ENCODE results near the gene TOMM70.
A peak's percentile ranks its signal among the peaks of the same experiment; 100 is the strongest.

Gene TOMM70

DNA sequence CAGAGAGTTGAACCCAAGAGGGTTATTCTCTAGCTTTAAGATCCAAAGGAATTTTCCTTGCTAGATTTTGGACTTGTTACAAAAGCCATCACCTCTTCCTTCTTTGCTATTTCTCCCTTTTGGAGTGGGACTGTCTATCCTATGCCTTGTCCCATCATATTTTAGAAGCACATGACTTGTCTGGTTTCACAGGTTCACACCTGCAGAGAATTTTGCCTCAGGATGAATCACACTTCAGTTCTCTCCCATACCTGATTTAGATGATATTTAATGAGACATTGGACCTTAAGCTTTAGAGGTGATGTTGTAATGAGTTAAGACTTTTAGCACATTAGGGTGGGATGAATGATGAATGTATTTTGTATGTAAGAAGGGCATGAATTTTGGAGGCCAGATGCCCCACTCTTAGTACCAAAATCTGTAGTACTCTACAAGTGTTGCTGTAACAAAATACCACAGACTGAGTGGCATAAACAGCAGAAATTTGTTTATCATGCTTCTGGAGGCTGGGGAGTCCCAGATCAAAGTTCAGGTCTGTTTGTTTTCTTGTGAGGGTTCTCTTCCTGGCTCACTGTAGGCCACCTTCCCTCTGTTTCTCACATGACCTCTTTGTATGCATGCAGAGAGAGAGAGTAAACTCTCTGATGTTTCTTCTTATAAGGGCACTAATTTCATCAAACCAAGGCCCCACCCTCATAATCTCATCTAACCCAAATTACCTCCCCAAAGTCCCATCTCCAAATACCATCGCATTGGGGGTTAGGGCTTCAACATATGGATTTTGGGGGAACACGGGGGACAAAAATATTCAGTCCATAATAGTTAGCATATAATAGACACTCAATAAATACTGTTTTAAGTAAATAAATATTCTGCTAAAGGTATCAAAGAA is 10.4 kb upstream of the TOMM70 start:
- DNase-seq = no peak

GRCh38 chr3:100407977-100408532 is 7.2 kb upstream of the TOMM70 start:
- DNase-seq = no peak

DNA sequence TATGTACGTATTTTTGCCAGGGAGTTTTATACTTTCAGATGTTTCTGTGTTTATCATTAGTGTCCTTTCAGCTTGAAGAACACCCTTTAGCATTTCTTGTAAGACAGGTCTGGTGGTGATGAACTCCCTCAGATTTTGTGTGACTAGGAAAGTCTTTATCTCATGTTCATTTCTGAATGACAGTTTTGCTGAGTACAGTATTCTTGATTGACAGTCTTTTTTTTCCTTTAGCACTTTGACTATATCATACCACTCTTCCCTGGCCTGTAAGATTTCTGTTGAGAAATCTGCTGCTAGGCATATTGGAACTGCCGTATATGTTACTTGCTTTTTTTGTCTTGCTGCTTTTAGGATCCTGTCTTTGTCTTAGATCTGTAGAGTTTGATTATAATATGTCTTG is 6.3 kb upstream of the TOMM70 start:
- DNase-seq = no peak

- DNase-seq = no peak
Measured at GRCh38 chr3:100404250-100404548, 3.3 kb upstream of the TOMM70 start.

- DNase-seq = no peak
Measured at GRCh38 chr3:100403362-100404249, 2.7 kb upstream of the TOMM70 start.

DNA sequence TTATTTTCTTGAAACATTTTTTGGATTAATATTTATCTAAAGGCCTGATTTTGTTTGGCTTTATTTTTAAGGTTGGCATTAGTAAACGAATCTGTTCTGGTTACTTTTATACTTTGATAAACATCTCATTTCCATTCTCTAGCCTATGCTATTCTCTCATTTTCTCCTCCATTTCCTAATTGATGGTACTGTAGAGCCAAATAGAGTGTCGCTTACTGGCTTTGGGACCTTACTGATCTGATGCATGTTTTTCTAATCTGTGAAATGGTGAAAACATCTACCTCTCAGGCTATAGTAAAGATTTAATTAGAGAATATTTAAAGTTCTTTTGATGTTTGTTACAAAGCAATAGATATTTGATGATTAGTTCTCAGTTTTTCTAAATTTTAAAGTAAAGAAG is 2.0 kb upstream of the TOMM70 start:
- DNase-seq = no peak

DNA sequence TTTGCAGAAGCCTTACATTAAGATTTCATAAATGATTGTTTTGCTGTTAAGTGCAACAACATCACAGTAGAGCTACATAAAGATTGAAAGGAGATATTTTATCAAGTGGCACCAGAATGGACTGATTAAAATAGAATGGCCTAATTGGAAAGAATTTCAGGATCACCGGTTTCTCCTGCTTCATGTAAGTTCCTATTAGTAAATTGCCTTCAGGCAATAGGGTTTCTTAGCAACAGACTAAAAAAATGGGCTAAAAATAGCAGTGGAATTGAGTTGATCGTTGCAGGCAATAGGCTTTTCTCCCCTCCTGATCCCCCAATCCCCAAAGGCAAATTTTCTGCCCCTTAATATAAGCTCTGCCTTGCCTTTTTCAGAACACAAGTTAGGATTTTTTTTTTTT is 1.4 kb upstream of the TOMM70 start:
- DNase-seq = peak; percentile 70

GRCh38 chr3:100401674-100402041 is 769 bp upstream of the TOMM70 start:
- DNase-seq = peak; percentile 74

- no peak for DNase-seq
Measured at GRCh38 chr3:100400419-100400779, 490 bp downstream of the TOMM70 start.

DNA sequence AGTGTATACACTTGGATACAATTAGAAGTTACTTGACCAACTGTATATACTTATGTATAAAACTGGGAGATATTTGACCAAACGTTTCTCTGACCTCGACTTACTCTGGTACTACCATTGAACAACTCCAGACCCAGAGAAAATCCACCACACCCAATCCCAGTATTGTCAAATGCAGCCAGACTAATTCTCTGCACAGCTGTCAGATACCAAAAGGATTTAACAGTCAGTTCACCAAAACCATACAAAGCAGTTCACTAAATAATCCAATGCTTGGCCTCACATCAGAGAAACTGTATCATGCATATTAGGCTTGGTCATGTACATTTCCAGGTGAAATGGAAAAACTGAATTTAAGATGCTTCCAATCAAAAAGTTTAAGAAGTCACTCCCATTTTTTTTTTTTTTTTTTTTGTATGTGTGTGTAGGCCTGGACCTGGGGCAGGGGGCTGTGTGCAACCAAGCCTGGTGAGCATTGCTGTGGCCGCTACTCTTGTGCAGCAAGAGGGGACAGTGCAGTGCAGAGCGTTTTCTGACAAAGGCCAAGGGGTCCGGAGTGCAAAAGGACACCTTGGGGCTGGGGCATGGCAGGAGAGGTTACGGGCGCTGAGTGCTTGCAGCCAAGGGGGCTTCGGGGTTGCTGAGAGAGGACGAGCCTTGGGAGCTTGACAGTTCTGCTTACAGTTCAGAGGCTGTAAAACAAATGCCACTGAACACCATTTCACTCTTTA is 1.4 kb downstream of the TOMM70 start:
- DNase-seq = no peak

DNA sequence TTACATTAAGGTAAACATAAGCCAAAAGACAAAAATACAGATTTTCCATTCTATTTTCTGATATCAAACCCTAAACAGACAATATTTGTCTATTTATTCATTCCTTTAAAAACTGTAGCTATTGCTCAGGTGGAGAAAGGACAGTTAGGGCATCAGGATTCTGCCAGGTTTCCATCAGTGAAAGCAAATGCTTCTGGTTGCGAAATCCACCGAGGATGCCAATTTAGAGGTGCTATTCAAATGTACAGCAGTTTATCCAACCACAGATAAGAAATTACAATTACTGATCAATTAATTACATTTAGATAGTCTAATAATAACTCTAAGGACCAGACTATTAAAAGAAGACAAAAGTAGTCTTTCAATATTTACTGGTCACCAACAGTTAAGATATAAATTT is 3.9 kb downstream of the TOMM70 start:
- DNase-seq = no peak

DNA sequence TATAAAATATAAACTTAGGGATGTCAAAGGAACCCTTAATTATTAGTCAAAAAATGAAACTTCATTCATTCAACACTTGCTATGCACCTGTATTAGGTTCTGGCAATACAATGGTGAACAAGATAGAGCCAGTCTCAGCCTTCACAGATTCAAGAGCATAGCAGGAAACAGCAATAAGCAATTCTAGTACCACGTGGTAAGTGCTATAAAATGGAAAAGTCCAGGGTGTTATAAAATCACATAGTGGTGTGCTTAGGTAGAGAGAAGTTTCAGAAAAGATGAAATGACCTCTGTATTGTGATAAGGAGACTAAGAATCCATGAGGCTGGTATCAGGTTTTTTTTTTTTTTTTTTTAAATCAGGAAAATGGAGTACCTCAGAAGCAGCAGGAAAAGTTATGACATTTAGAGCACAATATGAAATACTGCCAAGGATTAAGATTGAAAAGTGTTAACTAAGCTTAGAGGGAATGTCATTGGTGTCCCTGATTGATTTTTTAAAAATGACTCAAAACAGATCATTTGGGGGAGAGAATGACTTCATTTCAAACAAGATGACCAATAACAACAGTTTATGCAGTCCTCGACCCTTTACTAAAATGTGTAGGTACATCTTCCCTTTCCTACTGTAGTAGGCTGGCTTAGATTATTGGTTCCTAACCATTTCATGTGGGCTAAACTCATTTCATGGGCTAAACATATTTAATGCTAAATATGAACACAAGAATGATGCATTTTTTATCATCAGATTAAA is 5.0 kb downstream of the TOMM70 start:
- no peak for DNase-seq

GRCh38 chr3:100389025-100389424 is 11.9 kb downstream of the TOMM70 start:
- no peak for DNase-seq

- no peak for DNase-seq
Measured at GRCh38 chr3:100386437-100387074, 14.3 kb downstream of the TOMM70 start.

DNA sequence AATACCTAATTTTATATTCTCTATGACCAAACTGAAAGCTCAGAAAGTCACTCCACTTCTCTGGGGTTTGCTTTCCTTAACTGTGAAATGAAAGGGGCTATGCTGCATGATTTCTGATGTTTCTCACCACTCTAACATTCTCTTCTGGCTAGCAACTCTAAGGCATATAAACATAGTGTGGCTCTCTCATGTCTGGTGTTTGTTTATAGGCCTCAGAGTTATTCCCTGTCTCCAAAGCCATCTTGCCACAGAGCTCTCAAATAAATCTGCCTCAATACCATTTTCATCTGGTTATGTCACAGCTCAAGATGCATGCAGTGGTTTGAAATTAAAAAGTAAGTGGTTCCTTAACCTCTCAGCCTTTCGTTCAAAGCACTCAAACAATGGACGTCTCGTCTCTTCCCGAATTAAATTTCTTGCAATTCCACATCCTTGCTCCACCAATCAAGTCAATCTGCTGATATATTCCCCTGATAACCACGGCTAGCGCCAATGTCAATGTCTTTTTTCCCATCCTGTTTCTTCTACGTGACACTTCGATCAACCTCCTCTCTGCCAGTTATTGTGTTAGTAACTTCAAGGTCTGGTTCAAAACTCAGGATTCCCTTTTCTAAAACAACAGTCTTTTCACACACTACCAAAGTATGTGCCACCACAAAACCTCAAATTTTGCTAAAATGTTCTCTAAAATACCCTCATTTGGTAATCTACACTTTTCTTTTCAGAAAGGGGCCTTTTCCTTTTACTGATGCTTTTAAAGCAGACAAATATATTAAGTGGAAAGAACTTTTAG is 16.0 kb downstream of the TOMM70 start:
- DNase-seq = no peak

DNA sequence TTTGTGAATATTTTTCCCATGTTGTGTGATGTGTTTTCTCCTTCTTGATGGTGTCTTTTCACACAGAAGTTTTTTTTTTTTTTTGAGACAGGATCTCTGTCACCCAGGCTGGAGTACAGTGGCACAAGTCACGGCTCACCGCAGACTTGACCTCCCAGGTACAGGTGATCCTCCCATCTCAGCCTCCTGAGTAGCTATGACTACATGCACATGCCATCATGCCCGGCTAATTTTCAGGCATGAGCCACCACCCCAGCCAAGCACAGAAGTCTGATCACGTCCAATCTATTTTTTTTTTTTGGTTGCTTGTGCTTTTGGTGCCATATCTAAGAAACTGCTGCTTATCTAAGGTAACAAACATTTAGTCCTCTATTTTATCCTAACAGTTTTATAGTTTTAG is 24.6 kb downstream of the TOMM70 start:
- no peak for DNase-seq

GRCh38 chr3:100374521-100374920 is 26.4 kb downstream of the TOMM70 start:
- no peak for DNase-seq

- no peak for DNase-seq
Measured at GRCh38 chr3:100370756-100371155, 30.1 kb downstream of the TOMM70 start.

DNA sequence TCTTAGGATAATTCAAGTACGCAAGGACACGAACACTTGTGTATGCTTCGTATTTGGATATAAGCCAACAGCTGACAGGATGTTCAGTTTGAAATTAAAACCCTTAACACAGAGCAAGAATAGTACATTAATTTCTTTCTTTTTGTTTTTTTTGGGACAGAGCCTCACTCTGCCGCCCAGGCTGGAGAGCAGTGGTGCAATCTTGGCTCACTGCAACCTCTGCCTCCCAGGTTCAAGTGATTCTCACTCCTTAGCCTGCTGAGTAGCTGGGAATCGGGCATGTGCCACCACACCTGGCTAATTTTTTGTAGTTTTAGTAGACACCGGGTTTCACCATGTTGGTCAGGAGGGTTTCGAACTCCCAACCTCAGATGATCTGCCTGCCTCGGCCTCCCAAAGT is 32.4 kb downstream of the TOMM70 start:
- DNase-seq = no peak

DNA sequence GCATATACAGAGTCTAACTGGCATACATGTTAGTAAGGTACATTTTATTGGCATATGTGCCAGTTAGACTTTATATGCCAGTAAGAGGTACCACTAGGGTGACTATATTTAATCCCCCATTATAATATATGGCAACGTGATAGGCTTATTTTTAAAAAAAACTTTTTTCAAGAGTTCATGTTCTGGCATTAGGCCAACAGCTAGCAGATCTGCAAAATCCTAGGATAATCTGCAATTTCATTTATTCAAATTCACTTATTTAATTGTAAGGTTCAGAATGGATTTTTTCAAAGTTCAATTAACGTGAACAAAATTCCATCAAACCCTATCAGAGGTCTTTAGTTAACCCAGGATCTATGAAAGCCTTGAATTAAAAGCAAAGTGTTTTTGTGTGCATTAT is 34.5 kb downstream of the TOMM70 start:
- DNase-seq = no peak

- DNase-seq = no peak
Measured at GRCh38 chr3:100364421-100364820, 36.5 kb downstream of the TOMM70 start.

Measured in DMS79 treated with DMSO at 0.1 percent for 48 hours (cell line).